ENCODE results near the gene FBN1.

FBN1 gene

DNA sequence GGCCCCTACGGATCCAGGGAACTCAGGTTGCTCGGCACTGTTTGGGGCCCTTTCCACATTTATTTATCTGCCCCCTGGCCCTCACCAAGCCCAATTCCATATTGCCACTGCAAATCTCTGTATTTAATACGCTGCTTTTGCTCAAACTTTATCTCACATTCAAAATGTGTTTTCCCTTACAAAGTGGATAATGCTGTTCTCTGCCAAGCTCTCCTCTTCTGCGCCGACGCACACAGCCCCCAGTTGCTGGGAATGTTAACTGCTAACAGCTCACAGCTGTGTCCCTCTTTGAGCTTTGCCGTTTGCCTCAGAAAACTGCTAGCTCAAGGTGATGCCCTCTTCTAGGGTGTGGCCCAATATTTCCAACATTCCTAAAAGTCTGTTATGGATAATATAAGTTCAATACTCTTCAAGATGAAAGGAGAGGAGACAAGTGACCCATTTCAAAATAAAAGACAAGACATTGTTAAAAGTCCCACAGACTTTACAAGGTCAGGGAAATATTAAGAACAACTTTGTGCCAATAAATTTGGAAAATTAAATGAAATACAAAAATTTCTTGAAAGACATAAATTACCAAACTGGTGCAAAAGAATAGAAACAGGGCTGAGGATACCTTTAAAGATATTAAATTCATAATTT is 12.6 kb upstream of the FBN1 start:
- H3K4me2 ChIP-seq (ENCODE audit: low read length): no peak overlapping the region
- TF ChIP-seq, protein P1, sequence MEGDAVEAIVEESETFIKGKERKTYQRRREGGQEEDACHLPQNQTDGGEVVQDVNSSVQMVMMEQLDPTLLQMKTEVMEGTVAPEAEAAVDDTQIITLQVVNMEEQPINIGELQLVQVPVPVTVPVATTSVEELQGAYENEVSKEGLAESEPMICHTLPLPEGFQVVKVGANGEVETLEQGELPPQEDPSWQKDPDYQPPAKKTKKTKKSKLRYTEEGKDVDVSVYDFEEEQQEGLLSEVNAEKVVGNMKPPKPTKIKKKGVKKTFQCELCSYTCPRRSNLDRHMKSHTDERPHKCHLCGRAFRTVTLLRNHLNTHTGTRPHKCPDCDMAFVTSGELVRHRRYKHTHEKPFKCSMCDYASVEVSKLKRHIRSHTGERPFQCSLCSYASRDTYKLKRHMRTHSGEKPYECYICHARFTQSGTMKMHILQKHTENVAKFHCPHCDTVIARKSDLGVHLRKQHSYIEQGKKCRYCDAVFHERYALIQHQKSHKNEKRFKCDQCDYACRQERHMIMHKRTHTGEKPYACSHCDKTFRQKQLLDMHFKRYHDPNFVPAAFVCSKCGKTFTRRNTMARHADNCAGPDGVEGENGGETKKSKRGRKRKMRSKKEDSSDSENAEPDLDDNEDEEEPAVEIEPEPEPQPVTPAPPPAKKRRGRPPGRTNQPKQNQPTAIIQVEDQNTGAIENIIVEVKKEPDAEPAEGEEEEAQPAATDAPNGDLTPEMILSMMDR (IDR thresholded peaks at IDR 0.05; ENCODE audit: low read depth, low read length): no peak
- no peak for TF ChIP-seq EZH2phosphoT487 (IDR thresholded peaks at IDR 0.05; ENCODE audit: low read depth)

GRCh38 chr15:48654801-48655200 is 9.3 kb upstream of the FBN1 start:
- no peak overlapping the region for H3K4me2 ChIP-seq (ENCODE audit: low read length)
- H3K27me3 ChIP-seq (ENCODE audit: low read depth, low read length): no peaks in the 10 kb centered on the region
- no peaks in the 10 kb centered on the region for H3K79me2 ChIP-seq (ENCODE audit: low read length)
- H2AFZ ChIP-seq (ENCODE audit: low read depth, low read length): no peak overlapping the region
- no peak overlapping the region for H3K4me3 ChIP-seq (ENCODE audit: low read length)
- H3K27ac ChIP-seq (ENCODE audit: low read length): no peak overlapping the region
- no peaks in the 10 kb centered on the region for H3K9me3 ChIP-seq (ENCODE audit: insufficient read depth, low read length)
- no peaks in the 10 kb centered on the region for H3K36me3 ChIP-seq (replicated peaks; ENCODE audit: low read depth, low read length)
- H3K4me1 ChIP-seq (ENCODE audit: low read length): no peaks in the 10 kb centered on the region
- no peak overlapping the region for H3K9ac ChIP-seq (ENCODE audit: low read length)
- TF ChIP-seq, protein P1 (IDR thresholded peaks at IDR 0.05; ENCODE audit: low read depth, low read length): no peak
- TF ChIP-seq EZH2phosphoT487 (IDR thresholded peaks at IDR 0.05; ENCODE audit: low read depth): no peak
- H4K20me1 ChIP-seq (ENCODE audit: insufficient read depth, low read length): no peaks in the 10 kb centered on the region

More for the DNA sequence above, 12.6 kb upstream of the FBN1 start:
- Histone ChIP-seq H3K9ac (ENCODE audit: low read length) (no peak overlapping the region), H3K27ac (ENCODE audit: low read length) (no peak overlapping the region), H4K20me1 (ENCODE audit: insufficient read depth, low read length) (no peaks in the 10 kb centered on the region), H2AFZ (ENCODE audit: low read depth, low read length) (no peak overlapping the region), H3K4me1 (ENCODE audit: low read length) (no peaks in the 10 kb centered on the region), H3K4me3 (ENCODE audit: low read length) (no peak overlapping the region), H3K9me3 (ENCODE audit: insufficient read depth, low read length) (no peaks in the 10 kb centered on the region), H3K27me3 (ENCODE audit: low read depth, low read length) (no peaks in the 10 kb centered on the region), H3K36me3 (replicated peaks; ENCODE audit: low read depth, low read length) (no peaks in the 10 kb centered on the region), H3K79me2 (ENCODE audit: low read length) (no peaks in the 10 kb centered on the region)

DNA sequence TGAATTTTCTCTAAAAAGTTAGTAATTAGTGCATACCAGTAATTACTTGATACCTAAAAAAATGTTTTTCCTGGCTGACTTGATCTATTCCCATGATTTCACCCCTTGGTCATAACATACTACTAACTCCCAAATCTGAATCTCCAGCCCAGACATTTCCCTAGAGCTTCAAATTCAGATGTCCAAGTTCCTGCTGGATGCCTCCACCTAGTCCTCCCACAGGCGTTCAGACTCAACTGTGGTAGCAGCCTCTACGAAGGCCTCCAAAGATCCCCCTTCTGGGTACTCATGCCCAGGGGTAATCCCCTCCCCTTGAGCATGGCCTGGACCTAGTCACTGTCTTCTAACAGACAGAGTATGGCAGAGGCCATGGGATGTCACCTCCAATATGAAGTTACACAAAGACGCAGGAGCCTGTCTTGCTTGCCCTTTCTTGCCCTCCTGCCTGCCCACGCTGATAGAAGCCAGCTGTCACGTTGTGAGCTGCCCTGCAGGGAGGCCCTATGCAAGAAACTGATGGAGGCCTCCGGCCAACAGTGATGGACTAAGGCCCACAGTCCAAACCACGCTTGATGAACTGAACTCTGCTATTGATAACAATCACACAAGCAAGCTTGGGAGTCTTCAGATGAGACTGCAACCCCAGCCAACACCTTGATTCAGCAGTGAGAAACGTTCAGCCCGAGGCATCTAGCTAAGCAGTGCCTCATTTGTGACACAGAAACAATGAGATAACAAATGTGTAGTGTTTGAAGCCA is 8.6 kb upstream of the FBN1 start:
- no peaks in the 10 kb centered on the region for H3K27me3 ChIP-seq (ENCODE audit: low read depth, low read length)

GRCh38 chr15:48653216-48653615 is 7.7 kb upstream of the FBN1 start:
- Histone ChIP-seq H3K4me3 (ENCODE audit: low read length) (no peak overlapping the region), H3K9me3 (ENCODE audit: insufficient read depth, low read length) (no peaks in the 10 kb centered on the region), H3K27me3 (ENCODE audit: low read depth, low read length) (no peaks in the 10 kb centered on the region), H2AFZ (ENCODE audit: low read depth, low read length) (no peak overlapping the region), H3K4me2 (ENCODE audit: low read length) (no peak overlapping the region), H3K27ac (ENCODE audit: low read length) (no peak overlapping the region), H4K20me1 (ENCODE audit: insufficient read depth, low read length) (no peaks in the 10 kb centered on the region), H3K36me3 (replicated peaks; ENCODE audit: low read depth, low read length) (no peaks in the 10 kb centered on the region), H3K9ac (ENCODE audit: low read length) (no peak overlapping the region), H3K4me1 (ENCODE audit: low read length) (no peaks in the 10 kb centered on the region), H3K79me2 (ENCODE audit: low read length) (no peaks in the 10 kb centered on the region)
- TF ChIP-seq, protein P1 (IDR thresholded peaks at IDR 0.05; ENCODE audit: low read depth, low read length): no peak
- TF ChIP-seq EZH2phosphoT487 (IDR thresholded peaks at IDR 0.05; ENCODE audit: low read depth): no peak

More for the DNA sequence above, 8.6 kb upstream of the FBN1 start:
- H3K36me3 ChIP-seq (replicated peaks; ENCODE audit: low read depth, low read length): no peaks in the 10 kb centered on the region
- H4K20me1 ChIP-seq (ENCODE audit: insufficient read depth, low read length): no peaks in the 10 kb centered on the region
- H3K9ac ChIP-seq (ENCODE audit: low read length): no peak overlapping the region
- H3K27ac ChIP-seq (ENCODE audit: low read length): no peak overlapping the region
- H3K4me2 ChIP-seq (ENCODE audit: low read length): no peak overlapping the region
- no peaks in the 10 kb centered on the region for H3K4me1 ChIP-seq (ENCODE audit: low read length)
- no peaks in the 10 kb centered on the region for H3K9me3 ChIP-seq (ENCODE audit: insufficient read depth, low read length)
- H2AFZ ChIP-seq (ENCODE audit: low read depth, low read length): no peak overlapping the region
- no peaks in the 10 kb centered on the region for H3K79me2 ChIP-seq (ENCODE audit: low read length)
- TF ChIP-seq EZH2phosphoT487 (IDR thresholded peaks at IDR 0.05; ENCODE audit: low read depth): no peak
- TF ChIP-seq, protein P1 (IDR thresholded peaks at IDR 0.05; ENCODE audit: low read depth, low read length): no peak
- no peak overlapping the region for H3K4me3 ChIP-seq (ENCODE audit: low read length)
